Rectal smooth muscle tissue (tissue), 1 donor: ENCODE measurements around the gene HNMT.
"Not testable (repeated sequence)": the region's sequence is repeated elsewhere in the genome, so short reads cannot be mapped to it uniquely, and the experiment has no call there.

Source experiments
- H3K27ac ChIP-seq: one replicate; pipeline ENCODE4 v1.7.0; 2013; ENCODE audit warnings: low read depth, low read length, inconsistent platforms
- H3K27me3 ChIP-seq: one replicate; pipeline ENCODE4 v1.7.0; 2013; ENCODE audit warnings: low read length; ENCODE audit not compliant: control insufficient read depth, insufficient read depth
- H3K36me3 ChIP-seq: one replicate; pipeline ENCODE4 v1.7.0; 2013; ENCODE audit warnings: low read length; ENCODE audit not compliant: control insufficient read depth, insufficient read depth
- H3K4me1 ChIP-seq: one replicate; pipeline ENCODE4 v1.7.0; 2013; ENCODE audit warnings: low read length; ENCODE audit not compliant: control insufficient read depth, insufficient read depth
- H3K4me3 ChIP-seq: one replicate; pipeline ENCODE4 v1.7.0; 2013; ENCODE audit warnings: low read length
- H3K9ac ChIP-seq: one replicate; pipeline ENCODE4 v1.7.0; 2013; ENCODE audit warnings: low read length

The HNMT gene

GRCh38 chr2:138023976-138024375 lies 59.7 kb downstream of the HNMT start:
- Histone ChIP-seq H3K9ac (no peak overlapping the region), H3K4me3 (no peak overlapping the region), H3K4me1 (no peaks in the 10 kb centered on the region), H3K36me3 (no peaks in the 10 kb centered on the region), H3K27ac (no peak overlapping the region), H3K27me3 (no peaks in the 10 kb centered on the region)

GRCh38 chr2:138026111-138027020 lies 62.1 kb downstream of the HNMT start:
- Histone ChIP-seq H3K9ac (no peak overlapping the region), H3K4me1 (no peaks in the 10 kb centered on the region), H3K27ac (no peak overlapping the region), H3K36me3 (no peaks in the 10 kb centered on the region), H3K27me3 (no peaks in the 10 kb centered on the region), H3K4me3 (no peak overlapping the region)

GRCh38 chr2:138028538-138028937 lies 64.3 kb downstream of the HNMT start:
- Histone ChIP-seq H3K9ac (no peak overlapping the region), H3K27me3 (no peaks in the 10 kb centered on the region), H3K4me1 (no peaks in the 10 kb centered on the region), H3K4me3 (no peak overlapping the region), H3K27ac (no peak overlapping the region), H3K36me3 (no peaks in the 10 kb centered on the region)

DNA sequence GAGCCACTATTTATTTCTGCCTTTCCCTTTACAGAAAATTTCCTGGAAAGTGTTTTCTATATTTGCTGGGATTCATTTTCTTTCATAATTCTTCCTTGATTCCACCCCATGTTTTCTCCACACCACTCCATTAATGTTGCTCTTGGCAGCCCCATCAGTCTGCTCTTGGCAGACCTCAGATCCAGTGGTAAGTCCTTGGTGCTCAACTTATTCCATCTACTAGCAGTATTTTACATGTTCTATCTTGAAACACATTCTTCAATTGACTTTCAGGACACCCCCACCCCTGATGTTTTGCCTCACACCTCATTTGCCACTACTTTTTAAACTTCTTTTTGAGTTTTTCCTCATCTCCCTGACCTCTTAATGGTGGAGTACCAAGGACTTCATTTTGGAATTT lies 65.0 kb downstream of the HNMT start:
- Histone ChIP-seq H3K27me3 (no peaks in the 10 kb centered on the region), H3K4me3 (no peak overlapping the region), H3K27ac (no peak overlapping the region), H3K36me3 (no peaks in the 10 kb centered on the region), H3K4me1 (no peaks in the 10 kb centered on the region), H3K9ac (no peak overlapping the region)

GRCh38 chr2:138030459-138030858 lies 66.2 kb downstream of the HNMT start:
- no peaks in the 10 kb centered on the region for H3K27me3 ChIP-seq
- no peaks in the 10 kb centered on the region for H3K4me1 ChIP-seq
- H3K4me3 ChIP-seq, result no peak overlapping the region
- H3K27ac ChIP-seq, result no peak overlapping the region
- H3K36me3 ChIP-seq, result no peaks in the 10 kb centered on the region
- H3K9ac ChIP-seq, result no peak overlapping the region

DNA sequence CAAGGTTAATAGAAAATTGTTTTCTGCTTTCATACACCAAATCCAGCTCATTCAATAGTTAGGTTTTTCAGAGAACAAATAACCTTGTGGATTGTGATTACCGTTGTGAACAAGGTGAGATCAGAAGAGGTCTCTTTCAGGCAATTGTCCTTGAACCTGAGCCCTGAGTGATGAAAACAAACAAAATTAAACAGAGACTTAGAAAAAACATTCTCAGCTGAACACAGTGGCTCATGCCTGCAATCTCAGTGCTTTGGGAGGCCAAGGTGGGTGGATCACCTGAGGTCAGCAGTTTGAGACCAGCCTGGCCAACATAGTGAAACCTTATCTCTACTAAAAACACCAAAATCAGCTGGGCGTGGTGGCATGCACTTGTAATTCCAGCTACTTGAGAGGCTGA lies 68.1 kb downstream of the HNMT start:
- Histone ChIP-seq H3K36me3 (no peaks in the 10 kb centered on the region), H3K27me3 (no peaks in the 10 kb centered on the region), H3K4me3 (no peak overlapping the region), H3K27ac (no peak overlapping the region), H3K9ac (no peak overlapping the region), H3K4me1 (no peaks in the 10 kb centered on the region)

GRCh38 chr2:138034536-138034935 lies 70.3 kb downstream of the HNMT start:
- no peak overlapping the region for H3K4me3 ChIP-seq
- H3K27ac ChIP-seq, result no peak overlapping the region
- no peaks in the 10 kb centered on the region for H3K36me3 ChIP-seq
- no peak overlapping the region for H3K9ac ChIP-seq
- H3K27me3 ChIP-seq, result no peaks in the 10 kb centered on the region
- H3K4me1 ChIP-seq, result no peaks in the 10 kb centered on the region

GRCh38 chr2:138035608-138036217 lies 71.4 kb downstream of the HNMT start:
- Histone ChIP-seq H3K27ac (no peak overlapping the region), H3K4me3 (no peak overlapping the region), H3K36me3 (no peaks in the 10 kb centered on the region), H3K9ac (no peak overlapping the region), H3K4me1 (no peaks in the 10 kb centered on the region), H3K27me3 (no peaks in the 10 kb centered on the region)

GRCh38 chr2:138036522-138036921 lies 72.2 kb downstream of the HNMT start:
- Histone ChIP-seq H3K36me3 (no peaks in the 10 kb centered on the region), H3K4me1 (no peaks in the 10 kb centered on the region), H3K27ac (no peak overlapping the region), H3K27me3 (no peaks in the 10 kb centered on the region), H3K9ac (no peak overlapping the region), H3K4me3 (no peak overlapping the region)

- no peaks in the 10 kb centered on the region for H3K27me3 ChIP-seq
- no peak overlapping the region for H3K9ac ChIP-seq
- no peaks in the 10 kb centered on the region for H3K4me1 ChIP-seq
- no peaks in the 10 kb centered on the region for H3K36me3 ChIP-seq
- no peak overlapping the region for H3K4me3 ChIP-seq
- no peak overlapping the region for H3K27ac ChIP-seq
Measured at GRCh38 chr2:138037090-138037489, 72.8 kb downstream of the HNMT start.

DNA sequence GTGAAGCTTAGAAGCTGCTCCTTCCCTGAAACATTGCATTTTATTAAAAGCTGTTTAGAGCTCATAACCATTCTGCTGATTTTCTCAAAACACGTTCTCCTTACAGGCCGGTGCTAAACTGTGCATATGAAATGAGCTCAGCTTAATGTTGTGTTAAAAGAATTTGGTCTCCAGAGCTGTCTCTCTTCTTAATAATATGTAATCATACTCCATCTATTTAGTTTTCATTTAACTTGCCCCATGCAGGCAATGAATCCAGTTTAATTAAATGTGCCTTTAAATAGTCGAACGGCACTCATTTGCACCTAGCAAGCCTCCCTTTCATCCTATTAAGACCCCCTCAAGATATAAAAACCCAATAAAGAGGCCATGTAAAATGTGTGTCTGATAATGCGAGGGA lies 76.3 kb downstream of the HNMT start:
- H3K36me3 ChIP-seq, result no peaks in the 10 kb centered on the region
- no peak overlapping the region for H3K9ac ChIP-seq
- H3K4me3 ChIP-seq, result no peak overlapping the region
- H3K27ac ChIP-seq, result no peak overlapping the region
- H3K4me1 ChIP-seq, result no peaks in the 10 kb centered on the region
- H3K27me3 ChIP-seq, result no peaks in the 10 kb centered on the region

GRCh38 chr2:138042311-138042710 lies 78.0 kb downstream of the HNMT start:
- Histone ChIP-seq H3K9ac (no peak overlapping the region), H3K27ac (no peak overlapping the region), H3K4me1 (no peaks in the 10 kb centered on the region), H3K27me3 (no peaks in the 10 kb centered on the region), H3K4me3 (no peak overlapping the region), H3K36me3 (no peaks in the 10 kb centered on the region)

- H3K4me3 ChIP-seq, H3K27ac ChIP-seq, H3K4me1 ChIP-seq: not testable (repeated sequence)
Measured at GRCh38 chr2:138043588-138043987, 79.3 kb downstream of the HNMT start.

More at GRCh38 chr2:138043588-138043987, 79.3 kb downstream of the HNMT start:
- not testable (repeated sequence) for H3K36me3 ChIP-seq, H3K9ac ChIP-seq, H3K27me3 ChIP-seq
